NB4 (cell line): ENCODE results near the gene TMEM69.
"Not testable (repeated sequence)": the region's sequence is repeated elsewhere in the genome, so short reads cannot be mapped to it uniquely, and the experiment has no call there.

Experiments
- DNase-seq: peaks from one replicate; pipeline ENCODE4 v3.0.0; 2010; ENCODE audit warnings: low read depth
- H3K4me3 ChIP-seq: one replicate; pipeline ENCODE4 v1.5.1; 2011; ENCODE audit warnings: mild to moderate bottlenecking, low read depth, low read length, moderate library complexity
- MYC ChIP-seq: IDR thresholded peaks from 2 replicates; pipeline ENCODE4 v1.6.1; 2011; ENCODE audit warnings: low read depth, low read length
- POLR2A ChIP-seq: IDR thresholded peaks from 2 replicates; pipeline ENCODE4 v1.6.1; 2011; ENCODE audit warnings: mild to moderate bottlenecking; ENCODE audit not compliant: insufficient read length; ENCODE audit errors: extremely low read depth
- TF ChIP-seq, protein P1 (sequence below): IDR thresholded peaks from one replicate; pipeline ENCODE4 v1.5.1; 2012; ENCODE audit warnings: low read depth, low read length
- TF ChIP-seq, protein P2 (sequence below): IDR thresholded peaks from 2 replicates; pipeline ENCODE4 v1.6.1; 2011; ENCODE audit warnings: low read depth, low read length

Gene TMEM69

DNA sequence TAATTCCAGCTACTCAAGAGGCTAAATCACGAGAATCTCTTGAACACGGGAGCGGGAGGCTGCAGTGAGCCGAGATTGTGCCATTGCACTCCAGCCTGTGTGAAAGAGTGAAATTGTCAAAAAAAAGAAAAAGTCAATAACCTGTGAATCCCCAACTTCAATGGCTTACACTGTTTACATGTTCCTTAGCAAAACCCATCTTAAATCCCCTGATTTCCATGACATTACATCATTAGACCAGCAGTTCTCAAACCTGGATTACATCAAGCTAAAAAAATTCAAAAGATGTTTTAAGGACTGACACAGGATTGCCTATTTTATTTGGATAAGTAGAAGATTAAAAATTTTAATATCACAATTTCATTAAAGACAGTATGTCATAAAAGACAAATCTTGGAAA, 14.0 kb upstream of the TMEM69 start:
- TF ChIP-seq, protein P1, sequence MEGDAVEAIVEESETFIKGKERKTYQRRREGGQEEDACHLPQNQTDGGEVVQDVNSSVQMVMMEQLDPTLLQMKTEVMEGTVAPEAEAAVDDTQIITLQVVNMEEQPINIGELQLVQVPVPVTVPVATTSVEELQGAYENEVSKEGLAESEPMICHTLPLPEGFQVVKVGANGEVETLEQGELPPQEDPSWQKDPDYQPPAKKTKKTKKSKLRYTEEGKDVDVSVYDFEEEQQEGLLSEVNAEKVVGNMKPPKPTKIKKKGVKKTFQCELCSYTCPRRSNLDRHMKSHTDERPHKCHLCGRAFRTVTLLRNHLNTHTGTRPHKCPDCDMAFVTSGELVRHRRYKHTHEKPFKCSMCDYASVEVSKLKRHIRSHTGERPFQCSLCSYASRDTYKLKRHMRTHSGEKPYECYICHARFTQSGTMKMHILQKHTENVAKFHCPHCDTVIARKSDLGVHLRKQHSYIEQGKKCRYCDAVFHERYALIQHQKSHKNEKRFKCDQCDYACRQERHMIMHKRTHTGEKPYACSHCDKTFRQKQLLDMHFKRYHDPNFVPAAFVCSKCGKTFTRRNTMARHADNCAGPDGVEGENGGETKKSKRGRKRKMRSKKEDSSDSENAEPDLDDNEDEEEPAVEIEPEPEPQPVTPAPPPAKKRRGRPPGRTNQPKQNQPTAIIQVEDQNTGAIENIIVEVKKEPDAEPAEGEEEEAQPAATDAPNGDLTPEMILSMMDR: no peak
- TF ChIP-seq POLR2A (no peak), MYC (no peak)
- TF ChIP-seq, protein P2, sequence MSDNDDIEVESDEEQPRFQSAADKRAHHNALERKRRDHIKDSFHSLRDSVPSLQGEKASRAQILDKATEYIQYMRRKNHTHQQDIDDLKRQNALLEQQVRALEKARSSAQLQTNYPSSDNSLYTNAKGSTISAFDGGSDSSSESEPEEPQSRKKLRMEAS: no peak
- no peak for DNase-seq
- no peak overlapping the region for H3K4me3 ChIP-seq

DNA sequence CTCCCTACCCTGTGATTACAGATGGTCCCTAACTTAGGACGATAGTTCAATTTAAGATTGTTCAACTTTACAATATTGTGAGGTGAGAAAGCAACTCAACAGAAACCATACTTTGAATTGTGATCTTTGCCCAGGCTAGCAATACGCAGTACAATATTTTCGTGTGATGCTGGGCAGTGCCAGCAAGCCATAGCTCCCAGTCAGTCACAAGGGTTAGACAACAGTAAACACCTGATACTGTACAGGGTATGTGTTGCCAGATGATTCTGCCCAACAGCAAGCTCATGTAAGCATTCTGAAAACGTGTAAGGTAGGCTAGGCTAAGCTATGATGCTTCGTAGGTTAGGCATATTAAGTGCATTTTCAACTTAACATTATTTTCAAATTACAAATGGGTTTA, 13.5 kb upstream of the TMEM69 start:
- no peak for DNase-seq
- TF ChIP-seq MYC (no peak), POLR2A (no peak)
- TF ChIP-seq, protein P2: no peak
- TF ChIP-seq, protein P1: no peak
- H3K4me3 ChIP-seq: no peak overlapping the region

DNA sequence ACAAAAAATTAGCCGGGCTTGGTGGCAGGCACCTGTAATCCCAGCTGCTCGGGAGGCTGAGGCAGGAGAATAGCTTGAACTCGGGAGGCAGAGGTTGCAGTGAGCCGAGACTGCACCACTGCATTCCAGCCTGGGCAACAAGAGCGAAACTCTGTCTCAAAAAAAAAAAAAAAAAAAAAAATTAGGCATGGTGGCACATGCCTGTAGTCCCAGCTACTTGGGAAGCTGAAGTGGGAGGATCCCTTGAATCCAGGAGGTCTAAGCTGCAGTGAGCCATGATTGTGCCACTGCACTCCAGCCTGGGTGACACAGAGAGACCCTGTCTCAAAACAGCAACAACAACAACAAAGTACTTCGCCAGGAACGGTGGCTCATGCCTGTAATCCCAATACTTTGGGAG, 11.4 kb upstream of the TMEM69 start:
- not testable (repeated sequence) for H3K4me3 ChIP-seq, DNase-seq

DNA sequence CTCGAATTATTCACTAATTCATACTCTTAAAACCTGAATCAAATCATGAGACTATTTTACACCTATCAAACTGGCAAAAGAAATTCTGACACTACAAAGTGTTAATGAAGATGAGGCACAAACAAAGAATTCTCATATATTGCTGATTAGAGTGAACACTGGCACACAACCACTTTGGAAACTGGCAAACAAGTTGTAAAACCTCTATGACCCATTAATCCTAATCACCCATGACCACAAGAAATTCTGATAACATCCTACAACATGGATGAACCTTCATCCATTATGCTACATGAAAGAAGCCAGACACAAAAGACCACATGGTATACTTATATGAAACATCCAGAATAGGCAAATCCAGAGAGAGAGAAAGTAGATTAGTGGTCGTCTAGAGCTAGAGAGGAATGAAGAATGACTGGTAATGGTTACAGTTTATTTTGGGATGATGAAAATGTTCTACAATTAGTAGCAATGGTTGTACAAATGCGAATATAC, 10.2 kb upstream of the TMEM69 start:
- H3K4me3 ChIP-seq: no peak overlapping the region
- TF ChIP-seq, protein P1: no peak
- no peak for TF ChIP-seq MYC
- no peak for TF ChIP-seq POLR2A
- TF ChIP-seq, protein P2: no peak
- DNase-seq: no peak

DNA sequence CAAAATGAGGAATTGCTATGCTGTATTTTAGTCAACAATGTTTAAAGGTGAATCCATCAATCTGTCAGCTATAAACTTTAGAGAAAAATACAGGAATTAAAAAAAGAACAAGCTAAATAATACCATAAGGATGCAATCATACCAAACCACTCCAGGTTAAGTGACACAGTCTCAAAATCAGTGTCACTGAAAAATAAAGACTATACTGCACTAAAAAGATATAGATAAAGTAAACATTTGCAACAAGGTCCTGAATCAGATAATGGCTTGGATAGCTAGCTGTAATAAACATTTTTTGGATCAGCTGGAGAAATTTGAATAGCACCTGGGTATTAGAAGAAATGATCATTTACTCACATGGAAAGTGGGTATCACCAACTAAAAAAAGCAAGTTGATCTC, 9.5 kb upstream of the TMEM69 start:
- TF ChIP-seq, protein P2: no peak
- TF ChIP-seq MYC (no peak), POLR2A (no peak)
- TF ChIP-seq, protein P1: no peak
- no peak for DNase-seq
- H3K4me3 ChIP-seq: no peak overlapping the region

DNA sequence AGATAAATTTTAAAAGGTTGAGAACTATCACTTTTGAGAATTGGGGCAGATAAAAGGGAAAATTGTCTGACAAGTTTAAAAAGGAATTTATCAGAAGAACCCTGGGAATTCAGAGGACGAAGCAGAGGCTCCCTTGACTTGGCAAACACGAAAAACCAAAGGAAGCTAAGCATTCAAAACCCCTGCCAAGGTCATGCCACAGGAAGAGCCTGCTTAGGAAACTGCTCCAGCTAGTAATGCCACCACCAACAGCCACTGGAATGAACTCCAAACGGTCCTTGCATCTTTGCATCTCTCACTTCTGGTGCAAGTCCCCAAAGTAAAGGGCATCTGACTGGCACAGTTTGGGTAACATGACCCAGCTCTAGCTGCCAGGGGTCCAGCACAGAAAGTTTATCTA, 8.9 kb upstream of the TMEM69 start:
- TF ChIP-seq, protein P1: no peak
- TF ChIP-seq, protein P2: no peak
- no peak for TF ChIP-seq POLR2A
- TF ChIP-seq MYC: no peak
- H3K4me3 ChIP-seq: no peak overlapping the region
- no peak for DNase-seq
